ENCODE measurements around the gene DPM2.
A peak's percentile ranks its signal among the peaks of the same experiment; 100 is the strongest.

Gene DPM2

GRCh38 chr9:127934248-127934647 is 3.4 kb downstream of the DPM2 start:
- DNase-seq, result no peak

- DNase-seq, result peak; percentile 56
Measured at GRCh38 chr9:127931092-127931881, 6.4 kb downstream of the DPM2 start.

- peak; percentile 49 for DNase-seq
Measured at GRCh38 chr9:127930231-127931091, 7.2 kb downstream of the DPM2 start, which contains the start of gene PIP5KL1. Gene PIP5KL1, minus strand, starts transcription at chr9:127930777. Its CDS starts 25 bp downstream, at chr9:127930752.

- no peak for DNase-seq
Measured at GRCh38 chr9:127929625-127929979, 8.1 kb downstream of the DPM2 start.

- no peak for DNase-seq
Measured at GRCh38 chr9:127928676-127929624, 8.7 kb downstream of the DPM2 start.

- no peak for DNase-seq
Measured at GRCh38 chr9:127927988-127928675, 9.5 kb downstream of the DPM2 start.

GRCh38 chr9:127927201-127927987 is 10.3 kb downstream of the DPM2 start:
- no peak for DNase-seq

- no peak for DNase-seq
Measured at GRCh38 chr9:127926906-127927200, 10.8 kb downstream of the DPM2 start.

GRCh38 chr9:127925959-127926905 is 11.4 kb downstream of the DPM2 start:
- no peak for DNase-seq

GRCh38 chr9:127924736-127925444 is 12.8 kb downstream of the DPM2 start:
- DNase-seq, result no peak

GRCh38 chr9:127923771-127924170 is 13.9 kb downstream of the DPM2 start:
- DNase-seq, result no peak

GRCh38 chr9:127923046-127923445 is 14.6 kb downstream of the DPM2 start:
- DNase-seq, result no peak

- DNase-seq, result peak; percentile 17
Measured at GRCh38 chr9:127921557-127922120, 16.0 kb downstream of the DPM2 start.

GRCh38 chr9:127920794-127921193 is 16.9 kb downstream of the DPM2 start:
- no peak for DNase-seq

GRCh38 chr9:127919253-127919815 is 18.3 kb downstream of the DPM2 start:
- DNase-seq, result peak; percentile 85

GRCh38 chr9:127918183-127919107 is 19.2 kb downstream of the DPM2 start:
- DNase-seq, result no peak

- peak; percentile 84 for DNase-seq
Measured at GRCh38 chr9:127917603-127918002, 20.1 kb downstream of the DPM2 start.
